PC-9 (cell line): Measurements from ENCODE around the gene FAM174C.

Source experiments
- CTCF ChIP-seq: fragments of 200-600 bp; sonication (generic); conservative IDR thresholded peaks from 2 replicates; pipeline ENCODE4 v1.6.1; 2017; ENCODE audit warnings: mixed run types, antibody characterized with exemption, mild to moderate bottlenecking, moderate library complexity
- EZH2 ChIP-seq: fragments of 200-600 bp; sonication (generic); IDR thresholded peaks from 2 replicates; pipeline ENCODE4 v1.8.0; 2017; ENCODE audit warnings: antibody characterized with exemption, low read depth

DNA sequence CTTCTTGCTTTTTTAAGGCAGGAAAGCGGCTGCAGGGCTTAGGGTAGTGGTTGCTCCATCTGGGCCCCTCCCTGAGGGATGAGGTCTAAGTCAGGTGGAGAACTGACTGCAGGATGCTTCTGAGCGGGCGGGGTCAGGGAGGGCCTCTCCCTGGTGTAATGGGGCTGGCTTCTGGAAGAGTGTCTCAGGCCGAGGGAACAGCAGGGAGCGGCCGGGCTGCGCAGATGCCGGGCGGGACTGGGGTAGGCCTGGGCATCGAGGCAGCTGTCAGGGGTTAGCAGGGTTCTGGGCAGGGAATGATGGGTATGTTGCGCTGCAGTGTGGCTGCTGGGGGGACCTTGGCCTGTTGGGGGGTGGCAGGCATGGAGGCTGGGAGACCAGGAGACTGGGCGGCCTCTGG, 2.7 kb downstream of the FAM174C start:
- TF ChIP-seq CTCF, result no peak
- TF ChIP-seq EZH2, result no peak
